Right lobe of liver (tissue), 4 donors: ENCODE data around the gene ZBTB16.

Experiments
- POLR2A ChIP-seq: fragments of 450-650 bp; IDR thresholded peaks from one replicate; pipeline ENCODE4 v1.6.1; 2017; ENCODE audit warnings: antibody characterized with exemption, mild to moderate bottlenecking
- TF ChIP-seq, protein P1 (sequence below), 4 donors: fragments of 200-600 bp in 3 of 4; fragments of 450-650 bp in 1 of 4; IDR thresholded peaks; one replicate each; pipeline versions ENCODE4 v1.5.1 to v1.8.0; 2016 to 2022; ENCODE audit warnings: antibody characterized with exemption in 4 of 4, mild to moderate bottlenecking in 2 of 4
- donor health status: DM: no; HTN: no; CAD: no.
- donor health status: DM: no; HTN: no; CAD: no.
- donor health status: DM: no; HTN: yes; CAD: no.

DNA sequence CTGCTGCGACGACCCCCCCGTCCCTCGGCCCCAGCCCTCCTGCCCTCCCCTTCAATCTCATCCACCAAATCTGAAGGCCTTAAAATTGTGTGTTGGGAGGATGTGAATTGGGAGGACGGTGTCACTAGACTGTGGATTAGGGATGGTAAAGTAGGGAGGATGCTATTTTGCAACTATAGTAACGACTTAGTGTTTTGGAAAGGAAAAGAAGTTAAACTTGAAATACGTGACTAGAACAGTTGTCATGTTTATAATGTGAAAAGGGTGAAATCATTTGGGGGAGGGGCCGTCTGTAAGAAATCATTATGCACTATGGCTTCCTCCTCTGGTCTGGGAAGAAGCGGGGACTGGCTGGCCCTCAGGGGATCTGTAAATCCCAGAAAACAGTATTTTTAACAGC, 193.3 kb downstream of the ZBTB16 start:
- TF ChIP-seq, protein P1, sequence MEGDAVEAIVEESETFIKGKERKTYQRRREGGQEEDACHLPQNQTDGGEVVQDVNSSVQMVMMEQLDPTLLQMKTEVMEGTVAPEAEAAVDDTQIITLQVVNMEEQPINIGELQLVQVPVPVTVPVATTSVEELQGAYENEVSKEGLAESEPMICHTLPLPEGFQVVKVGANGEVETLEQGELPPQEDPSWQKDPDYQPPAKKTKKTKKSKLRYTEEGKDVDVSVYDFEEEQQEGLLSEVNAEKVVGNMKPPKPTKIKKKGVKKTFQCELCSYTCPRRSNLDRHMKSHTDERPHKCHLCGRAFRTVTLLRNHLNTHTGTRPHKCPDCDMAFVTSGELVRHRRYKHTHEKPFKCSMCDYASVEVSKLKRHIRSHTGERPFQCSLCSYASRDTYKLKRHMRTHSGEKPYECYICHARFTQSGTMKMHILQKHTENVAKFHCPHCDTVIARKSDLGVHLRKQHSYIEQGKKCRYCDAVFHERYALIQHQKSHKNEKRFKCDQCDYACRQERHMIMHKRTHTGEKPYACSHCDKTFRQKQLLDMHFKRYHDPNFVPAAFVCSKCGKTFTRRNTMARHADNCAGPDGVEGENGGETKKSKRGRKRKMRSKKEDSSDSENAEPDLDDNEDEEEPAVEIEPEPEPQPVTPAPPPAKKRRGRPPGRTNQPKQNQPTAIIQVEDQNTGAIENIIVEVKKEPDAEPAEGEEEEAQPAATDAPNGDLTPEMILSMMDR (IDR thresholded peaks at IDR 0.05) = no peak
- TF ChIP-seq POLR2A = no peak
